HG02840 (cell line): ENCODE data around the gene CPXM2.

Experiments used
- ATAC-seq: cut with Tn5 transposase; IDR thresholded peaks from one replicate; pipeline ENCODE4 v1.9.1; 2021; ENCODE audit warnings: mild to moderate bottlenecking, moderate library complexity, moderate number of reproducible peaks; ENCODE audit not compliant: unreplicated experiment, low FRiP score

Gene CPXM2

GRCh38 chr10:123891144-123892071 lies at the start of gene CPXM2:
CPXM2 (minus strand) TSS chr10:123891807; CDS start chr10:123891659, 148 bp downstream.
- ATAC-seq = no peak

DNA sequence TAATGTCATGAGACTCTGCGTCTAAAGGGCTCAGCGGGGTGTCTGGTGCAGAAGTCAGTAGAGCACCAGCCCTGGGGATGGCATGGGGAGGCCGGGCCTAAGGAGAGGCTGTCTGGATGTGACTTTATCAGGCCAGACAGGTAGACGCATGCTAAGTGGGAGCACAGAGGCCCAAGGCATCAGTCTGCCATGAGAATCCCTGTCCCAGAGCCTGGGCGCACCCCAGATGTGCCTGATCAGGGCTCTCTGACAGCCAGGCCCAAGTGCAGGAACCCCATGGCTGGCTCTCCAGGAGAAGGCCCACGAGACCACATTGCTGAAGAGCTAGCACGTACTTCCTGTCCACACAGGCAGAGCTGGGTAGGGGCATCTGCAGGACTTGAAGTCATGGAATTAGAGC lies 48.0 kb upstream of the CPXM2 start:
- ATAC-seq = no peak

DNA sequence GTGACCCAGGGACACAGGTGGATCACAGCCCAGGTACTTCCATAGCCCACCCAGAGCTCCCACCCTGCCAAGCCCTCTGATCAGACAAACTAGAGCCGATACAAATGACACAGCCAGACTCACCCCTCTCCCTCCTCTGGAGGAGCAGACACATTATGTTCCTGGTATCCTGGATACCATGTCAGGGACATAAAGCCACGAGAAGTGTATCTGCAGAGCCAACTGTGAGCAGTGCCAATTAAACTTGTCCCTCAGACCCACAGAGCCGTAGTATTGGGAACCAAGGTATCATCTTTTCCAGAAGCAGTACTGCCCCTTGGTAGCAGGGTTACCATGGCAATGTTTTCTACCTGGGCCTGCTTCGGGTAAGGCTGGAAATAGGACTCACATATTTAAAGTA lies 47.3 kb upstream of the CPXM2 start:
- no peak for ATAC-seq

- ATAC-seq = no peak
These were observed 44.8 kb upstream of the CPXM2 start for GRCh38 chr10:123936426-123936825.

- no peak for ATAC-seq
These were observed 44.1 kb upstream of the CPXM2 start for GRCh38 chr10:123935680-123936079.

DNA sequence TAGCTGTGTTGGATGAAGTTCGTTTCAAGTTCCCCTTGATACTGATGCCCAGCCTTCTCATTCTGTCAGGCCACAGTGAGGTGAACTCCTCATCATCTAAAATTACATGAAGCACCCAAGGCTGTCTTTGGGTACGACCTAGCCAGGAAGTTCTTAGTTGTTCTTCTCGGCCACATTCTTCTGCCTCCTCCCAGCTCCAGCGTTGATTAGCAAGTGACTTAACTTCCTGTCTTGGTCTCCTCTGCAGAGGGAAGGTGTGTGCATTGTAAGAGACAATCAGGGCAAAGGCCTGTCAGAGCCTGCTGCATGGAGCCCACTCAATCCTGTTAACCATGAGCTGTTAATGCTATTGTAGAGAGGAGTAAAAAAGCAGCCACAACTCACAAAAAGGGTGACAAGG lies 43.2 kb upstream of the CPXM2 start:
- ATAC-seq = no peak

DNA sequence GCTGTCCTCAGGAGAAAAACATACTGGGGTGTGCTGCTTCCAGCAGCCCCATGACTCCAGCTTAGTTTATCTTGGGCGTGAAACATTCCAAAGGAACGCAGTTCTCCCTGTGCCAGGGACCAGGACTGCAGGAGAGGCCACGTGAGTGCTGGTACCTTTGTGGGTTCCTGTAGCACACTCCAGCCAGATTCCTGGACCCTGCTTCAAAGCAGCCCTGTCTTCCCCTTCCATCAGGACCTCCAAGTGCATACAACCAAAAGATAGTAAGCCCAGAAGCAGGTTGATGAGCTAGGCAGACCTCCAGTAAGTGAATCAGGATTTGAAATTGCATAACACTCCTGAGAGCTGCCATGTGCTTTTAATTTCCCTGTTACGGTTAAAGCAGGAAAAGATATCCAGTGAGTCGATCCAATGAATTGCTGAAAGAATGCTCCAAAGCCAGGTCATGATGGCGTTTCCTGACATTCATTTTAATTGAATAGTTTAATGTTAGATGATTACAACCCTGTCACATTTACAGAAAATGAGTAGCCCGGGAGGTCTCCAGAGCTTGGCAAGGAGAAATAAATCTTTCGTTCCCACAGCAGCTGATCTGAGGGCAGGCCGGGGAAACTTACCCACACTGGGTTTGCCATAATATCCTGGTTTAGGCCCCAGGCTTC lies 38.9 kb upstream of the CPXM2 start:
- no peak for ATAC-seq

DNA sequence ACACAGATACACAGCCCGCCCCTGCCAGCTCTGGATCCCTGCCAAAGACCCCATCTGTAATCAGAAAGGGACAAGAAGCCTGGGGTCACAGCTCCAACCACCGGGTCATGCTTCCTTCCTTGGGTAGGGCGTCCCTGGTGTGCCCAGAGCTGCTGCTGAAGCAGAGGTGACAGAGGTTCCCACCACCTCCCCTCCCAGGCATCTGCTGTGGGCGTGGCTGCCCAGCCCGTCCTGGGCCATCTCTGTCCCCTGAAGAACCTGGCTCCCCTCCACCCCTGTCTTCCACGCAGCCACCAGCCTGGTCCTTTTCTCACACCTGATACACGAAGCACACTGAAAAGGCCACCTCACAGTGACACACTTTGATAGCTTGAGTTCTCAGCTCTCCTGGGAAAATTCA lies 38.2 kb upstream of the CPXM2 start:
- no peak for ATAC-seq

- no peak for ATAC-seq
These were observed 36.8 kb upstream of the CPXM2 start for GRCh38 chr10:123928427-123928826.

DNA sequence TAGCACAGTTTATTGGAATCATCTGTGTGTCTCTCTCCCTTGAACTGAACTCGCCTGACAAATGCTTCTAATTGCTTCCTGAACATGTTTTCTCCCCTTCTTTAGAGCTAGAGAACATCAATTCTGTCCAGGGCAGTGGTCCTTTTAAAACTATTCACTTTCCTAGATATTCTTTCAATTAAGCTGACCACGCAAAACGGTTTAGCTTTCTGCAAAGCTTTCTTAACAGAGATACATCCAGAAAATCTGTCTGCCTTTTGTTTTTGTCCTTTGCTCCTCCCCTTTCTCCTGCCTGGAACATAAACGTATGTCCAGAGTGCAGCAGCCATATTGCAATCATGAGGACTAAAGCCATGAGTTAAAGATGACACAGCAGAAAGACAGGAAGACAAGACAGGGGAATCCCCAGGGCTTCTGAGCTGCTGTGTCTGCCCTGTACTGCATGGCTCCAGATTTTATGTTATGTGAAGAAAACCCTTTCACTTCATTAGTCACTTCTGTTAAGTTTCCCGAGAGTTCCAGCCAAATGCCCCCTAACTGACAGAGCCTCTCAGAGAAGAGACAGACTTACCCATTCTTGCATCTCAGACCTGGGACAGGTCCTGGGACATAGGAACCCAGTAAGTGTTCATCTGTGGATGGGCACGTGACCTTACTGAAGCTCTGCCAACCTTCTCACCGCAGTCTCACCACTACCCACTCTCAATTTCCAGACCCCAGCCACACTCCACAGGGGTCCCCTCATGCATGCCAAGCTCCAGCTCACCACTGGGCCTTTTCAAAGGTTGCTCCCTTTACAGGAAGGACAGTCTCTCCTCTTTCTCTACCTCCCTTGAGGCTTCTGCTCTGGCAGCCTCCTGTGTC lies 35.0 kb upstream of the CPXM2 start:
- ATAC-seq = no peak

GRCh38 chr10:123922126-123922525 lies 30.5 kb upstream of the CPXM2 start:
- no peak for ATAC-seq

DNA sequence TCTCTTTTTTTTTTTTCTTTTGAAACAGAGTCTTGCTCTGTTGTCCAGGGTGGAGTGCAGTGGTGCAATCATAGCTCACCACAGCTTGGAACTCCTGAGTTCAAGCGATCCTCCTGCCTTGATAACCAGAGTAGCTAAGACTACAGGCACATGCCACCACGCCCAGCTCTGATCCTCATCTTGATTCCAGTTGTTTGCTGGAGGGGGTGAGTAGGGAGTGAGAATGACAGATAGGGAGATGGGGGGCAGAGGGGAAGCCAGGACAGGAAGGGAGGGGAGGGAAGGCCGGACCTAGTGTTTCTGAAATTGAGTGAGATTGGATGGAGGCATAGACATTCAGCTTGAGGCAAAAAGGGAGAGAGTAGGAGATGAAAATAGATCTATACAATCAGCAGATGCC lies 25.2 kb upstream of the CPXM2 start:
- ATAC-seq = no peak

- ATAC-seq = no peak
These were observed 22.2 kb upstream of the CPXM2 start for GRCh38 chr10:123913688-123914268.

DNA sequence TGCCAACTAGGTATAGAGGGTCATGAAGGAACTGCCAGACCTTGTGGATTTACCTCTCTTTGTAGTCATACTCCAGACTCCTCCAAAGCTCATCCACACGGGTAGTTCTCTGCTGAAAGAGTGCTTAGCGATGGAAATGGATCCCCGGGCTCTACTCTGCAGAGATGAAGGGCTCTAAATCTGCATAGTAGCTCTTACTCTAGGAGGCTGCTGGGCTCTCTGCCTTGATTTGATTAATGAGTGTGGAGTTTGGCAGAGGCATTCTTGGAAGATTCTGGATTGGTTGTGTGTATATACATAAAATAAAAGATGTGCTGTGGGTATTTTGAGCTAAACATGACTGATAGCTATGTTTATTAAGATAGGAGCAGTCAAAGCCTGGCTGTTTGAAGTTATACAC lies 21.3 kb upstream of the CPXM2 start:
- no peak for ATAC-seq

DNA sequence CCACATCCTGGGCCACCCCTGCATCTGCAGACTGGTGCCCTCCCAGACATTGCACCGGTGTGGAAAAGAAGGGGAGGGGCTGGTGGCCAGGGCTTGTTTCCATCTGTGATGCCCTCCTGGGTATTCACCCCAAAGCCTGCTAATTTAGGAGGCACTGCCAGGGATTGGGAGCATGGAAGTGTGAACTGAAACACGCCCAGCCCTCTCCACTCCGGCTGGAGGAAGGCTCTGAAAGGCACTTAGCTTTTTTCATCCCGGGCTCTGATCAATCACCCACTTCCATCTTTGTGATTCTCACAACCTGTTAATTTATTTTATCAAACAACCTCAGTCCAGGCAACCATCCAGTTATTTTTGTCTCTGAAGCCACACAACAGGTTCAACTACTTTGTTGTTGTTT lies 20.9 kb upstream of the CPXM2 start:
- ATAC-seq = no peak

GRCh38 chr10:123911866-123912265 lies 20.3 kb upstream of the CPXM2 start:
- no peak for ATAC-seq

- ATAC-seq = no peak
These were observed 18.3 kb upstream of the CPXM2 start for GRCh38 chr10:123909866-123910265.

DNA sequence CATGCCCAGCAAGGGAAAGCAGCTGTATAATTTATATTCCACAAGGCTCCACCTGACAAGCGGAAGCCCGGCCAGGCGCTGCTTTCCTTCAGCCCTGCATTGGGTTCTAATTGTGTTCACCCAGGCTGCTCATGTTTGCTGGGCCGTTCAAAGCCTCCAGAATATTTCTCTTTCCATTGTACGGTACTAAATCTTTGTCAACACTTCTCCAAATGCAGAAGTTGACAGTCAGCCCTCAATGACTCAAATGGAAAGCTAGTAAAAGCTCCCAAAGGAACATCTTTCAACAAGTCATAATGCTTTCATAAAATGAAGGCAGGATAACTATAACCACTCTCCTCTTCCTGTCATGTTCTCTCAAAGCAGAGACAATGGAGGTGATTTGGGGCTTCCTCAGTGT lies 17.8 kb upstream of the CPXM2 start:
- no peak for ATAC-seq

DNA sequence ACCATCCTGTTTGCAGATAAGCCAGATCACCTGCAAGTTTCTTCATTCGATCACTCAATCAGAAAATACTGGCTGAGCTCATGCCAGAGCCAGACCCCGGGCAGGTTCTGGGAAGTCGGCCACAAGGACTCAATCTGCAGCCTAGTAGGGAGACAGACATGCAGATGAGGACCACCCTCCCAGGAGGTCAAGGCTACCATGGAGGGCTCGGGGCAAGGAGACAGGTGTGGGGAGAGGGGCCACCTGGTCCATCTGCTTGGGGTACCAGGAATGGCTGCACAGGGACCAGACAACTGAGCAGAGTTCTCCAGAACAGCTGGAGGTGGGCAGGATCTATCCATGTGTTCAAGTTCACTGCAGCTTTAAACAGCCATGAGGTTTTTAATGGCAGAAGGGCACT lies 16.8 kb upstream of the CPXM2 start:
- ATAC-seq = no peak

DNA sequence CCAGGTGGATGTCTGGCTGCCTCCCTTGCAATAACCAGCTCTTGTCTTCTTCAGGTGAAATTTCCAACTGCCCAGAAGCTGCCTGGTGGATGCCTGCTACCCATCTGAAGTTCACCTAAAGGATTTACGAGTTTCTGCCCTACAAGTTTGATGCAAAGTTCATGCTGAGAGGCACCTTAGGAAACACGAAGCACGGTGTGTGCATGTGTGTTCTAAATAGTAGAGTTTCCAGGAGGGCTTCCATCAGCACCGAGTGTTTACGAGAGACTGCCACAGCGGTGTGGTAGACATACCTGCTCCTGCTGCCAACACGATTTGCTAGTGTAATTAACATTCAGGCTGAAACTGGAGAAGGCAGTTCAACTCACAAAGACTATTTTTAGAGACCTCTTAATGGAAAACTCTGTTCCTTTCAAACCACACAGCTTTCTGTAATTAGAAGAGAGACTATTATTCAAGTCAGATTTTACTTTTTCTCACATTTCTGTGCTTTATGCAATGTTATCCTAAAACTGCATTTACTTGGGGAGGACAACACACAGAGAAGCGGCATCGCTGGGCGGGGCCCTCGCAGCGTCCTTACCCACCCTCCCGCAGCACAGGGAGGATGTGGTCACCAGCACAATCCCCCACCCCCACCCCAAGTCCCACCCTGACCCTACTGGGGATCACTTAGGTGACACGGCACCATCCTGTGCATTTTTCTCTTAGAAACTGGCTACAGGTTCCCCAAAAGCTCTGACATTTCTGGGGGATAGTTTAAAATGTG lies 15.5 kb upstream of the CPXM2 start:
- ATAC-seq = no peak
